ENCODE results near the gene USH1C. TPM values are rescaled to one million over a fixed set of nuclear protein-coding genes. Genes with fewer than 3 reads are reported as not detected.

The USH1C gene
- total and polyA plus RNA-seq, 5 experiments from 2014 or later = not detected

DNA sequence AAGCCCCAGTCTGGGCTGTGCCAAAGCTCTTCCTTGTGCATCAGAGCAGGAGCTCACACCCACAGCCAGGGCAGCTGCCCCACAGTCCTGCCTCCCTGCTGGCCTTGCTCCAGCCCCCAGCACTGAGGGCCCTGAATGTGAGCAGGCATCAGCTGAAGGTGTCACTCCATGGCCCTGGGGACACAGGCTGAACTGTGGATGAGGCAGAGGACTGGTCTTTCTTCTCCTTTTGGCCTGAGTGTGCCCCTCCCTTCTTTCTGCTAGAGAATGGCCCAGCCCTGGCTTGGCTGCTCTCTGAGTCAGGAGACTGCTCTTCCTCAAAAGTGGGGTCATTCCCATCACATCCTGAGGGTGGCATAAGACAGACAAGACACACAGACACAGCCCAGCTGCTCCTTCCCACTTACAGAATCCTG lies 19.0 kb upstream of the USH1C start:
- Mint-ChIP-seq H3K9me3 (no peaks in the 10 kb centered on the region), H3K4me3 (no peak overlapping the region), H3K4me1 (no peaks in the 10 kb centered on the region), H3K27me3 (peaks cover 2 to 7% (median 3%) of the 10 kb centered on the region in 5 donors), H3K27ac (no peak overlapping the region), H3K36me3 (no peaks in the 10 kb centered on the region)
- ATAC-seq = no peak
- DNase-seq = peak in 1 of 10 donors; percentile 37
- POLR2A ChIA-PET = no interaction called here

DNA sequence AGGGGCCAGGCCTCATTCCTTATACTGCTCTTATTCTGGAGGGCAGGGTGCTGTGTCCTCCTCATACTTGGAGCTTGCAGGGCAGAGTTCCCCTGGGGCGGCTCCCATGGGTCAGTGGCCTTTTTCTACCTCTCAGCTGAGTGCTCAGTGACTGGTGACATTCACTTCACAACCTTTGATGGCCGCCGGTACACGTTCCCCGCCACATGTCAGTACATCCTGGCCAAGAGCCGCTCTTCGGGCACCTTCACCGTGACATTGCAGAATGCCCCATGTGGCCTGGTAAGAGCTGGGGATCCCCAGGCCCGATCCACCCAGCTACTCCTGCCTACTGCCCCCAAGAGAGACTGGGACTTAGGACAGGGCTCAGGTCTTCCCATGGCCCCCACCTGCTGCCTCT lies 17.3 kb upstream of the USH1C start:
- POLR2A ChIA-PET = no interaction called here
- H3K27ac Mint-ChIP-seq = peak overlapping the region in 1 of 10 donors; percentile 14
- H3K27me3 Mint-ChIP-seq = peaks cover 2 to 19% (median 10%) of the 10 kb centered on the region in 5 donors

DNA sequence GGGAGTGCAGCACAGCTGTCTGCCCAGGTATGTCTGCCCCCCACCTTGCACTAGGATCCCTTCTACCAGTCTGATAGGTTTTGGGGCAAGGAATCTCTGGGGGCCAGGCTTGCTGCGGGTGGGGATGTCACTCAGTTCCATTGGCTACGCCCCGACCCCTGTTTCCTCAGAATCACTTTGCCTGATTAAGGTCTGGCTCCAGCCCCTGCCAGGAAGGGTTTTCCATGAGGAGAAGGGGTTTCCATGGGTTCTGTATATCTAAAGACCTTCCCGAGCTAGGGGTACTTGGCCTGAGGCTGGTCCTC lies 16.8 kb upstream of the USH1C start:
- Mint-ChIP-seq H3K9me3 (no peaks in the 10 kb centered on the region), H3K4me3 (no peak overlapping the region), H3K36me3 (no peaks in the 10 kb centered on the region), H3K4me1 (peaks cover 0 to 2% (median 0%) of the 10 kb centered on the region in 4 donors), H3K27me3 (peaks cover 2 to 19% (median 14%) of the 10 kb centered on the region in 5 donors), H3K27ac (no peak overlapping the region)
- DNase-seq (peak in 1 of 10 donors; percentile 44), ATAC-seq (no peak)
- POLR2A ChIA-PET = no interaction called here

More for the DNA sequence above, 17.3 kb upstream of the USH1C start:
- no peak for ATAC-seq
- H3K9me3 Mint-ChIP-seq = no peaks in the 10 kb centered on the region
- no peak overlapping the region for H3K4me3 Mint-ChIP-seq
- DNase-seq = peak in 1 of 10 donors; percentile 35
- H3K4me1 Mint-ChIP-seq = peaks cover 0 to 2% (median 0%) of the 10 kb centered on the region in 4 donors
- no peaks in the 10 kb centered on the region for H3K36me3 Mint-ChIP-seq

DNA sequence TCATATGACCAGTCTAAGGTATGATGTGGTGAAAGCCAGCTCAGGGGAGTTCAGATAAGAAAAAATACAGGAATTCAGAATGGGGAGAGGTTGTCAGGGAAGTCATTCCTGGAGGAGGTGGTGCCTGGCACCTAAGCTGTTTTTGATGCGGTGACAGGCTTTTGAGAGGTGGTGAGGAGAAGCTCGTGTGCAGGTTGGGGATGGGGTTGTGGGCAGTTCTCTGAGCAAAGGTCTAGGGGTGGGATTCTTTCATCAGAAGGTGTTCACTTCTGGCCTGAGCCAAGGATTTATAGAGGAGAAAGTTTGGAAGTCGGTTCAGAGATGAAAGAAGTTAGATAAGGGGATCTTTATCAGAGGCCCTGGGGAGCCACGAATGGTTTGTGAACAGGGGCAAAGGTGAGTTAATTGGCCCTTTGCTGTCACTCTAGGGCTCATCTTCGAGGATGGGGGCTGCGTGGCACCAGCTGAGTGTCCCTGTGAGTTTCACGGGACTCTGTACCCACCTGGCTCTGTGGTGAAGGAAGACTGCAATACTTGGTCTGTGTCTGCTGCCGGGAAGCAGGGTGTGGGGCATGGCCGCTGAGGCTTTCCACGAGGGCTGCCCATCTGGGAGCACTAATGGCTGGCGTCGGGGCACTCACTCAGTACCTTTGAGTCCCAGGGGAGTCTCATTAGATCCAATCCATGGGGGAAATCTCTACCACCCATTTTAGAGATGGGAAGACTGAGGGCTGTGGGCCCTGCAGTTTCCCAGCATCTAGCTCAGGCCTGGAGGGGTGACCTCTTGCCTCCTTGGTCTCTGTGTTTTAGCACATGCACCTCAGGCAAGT lies 16.3 kb upstream of the USH1C start:
- POLR2A ChIA-PET = no interaction called here
- no peak for ATAC-seq
- H3K4me3 Mint-ChIP-seq = no peak overlapping the region
- H3K27me3 Mint-ChIP-seq = peaks cover 2 to 19% (median 14%) of the 10 kb centered on the region in 5 donors
- no peaks in the 10 kb centered on the region for H3K36me3 Mint-ChIP-seq
- DNase-seq = peak in 1 of 10 donors; percentile 28
- H3K9me3 Mint-ChIP-seq = no peaks in the 10 kb centered on the region
- no peak overlapping the region for H3K27ac Mint-ChIP-seq
- H3K4me1 Mint-ChIP-seq = peaks cover 0 to 2% (median 0%) of the 10 kb centered on the region in 4 donors

DNA sequence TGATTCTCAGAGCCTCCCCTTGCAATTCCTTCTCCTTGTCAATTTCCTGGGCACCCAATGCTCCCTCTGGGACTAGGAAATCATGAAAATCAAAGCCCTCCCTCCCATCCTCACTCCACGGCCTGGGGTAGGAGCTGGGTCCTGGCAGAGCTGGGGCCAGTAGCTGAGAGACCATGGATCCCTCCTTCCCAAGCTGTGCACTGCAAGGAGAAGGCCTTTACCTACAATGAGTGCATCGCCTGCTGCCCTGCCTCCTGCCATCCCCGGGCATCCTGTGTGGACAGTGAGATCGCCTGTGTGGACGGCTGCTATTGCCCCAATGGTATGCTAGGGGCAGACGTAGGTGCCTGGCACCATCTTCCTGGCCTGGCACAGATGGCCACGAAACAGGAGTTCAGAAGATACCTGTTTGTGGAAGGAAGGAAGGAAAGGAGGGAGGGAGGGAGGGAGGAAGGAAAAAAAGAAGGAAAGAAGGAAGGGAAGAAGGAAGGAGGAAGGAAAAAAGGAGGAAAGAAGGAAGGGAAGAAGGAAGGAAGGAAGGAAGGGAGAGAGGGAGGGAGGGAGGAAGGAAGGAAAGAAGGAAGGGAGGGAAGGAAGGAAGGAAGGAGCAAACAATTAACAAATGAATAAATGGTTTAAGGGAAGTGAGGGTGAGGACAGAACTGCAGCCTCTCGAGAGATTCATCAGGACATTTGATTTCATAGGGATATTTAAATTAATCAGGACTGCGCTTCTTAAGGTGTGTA lies 15.3 kb upstream of the USH1C start:
- ATAC-seq = no peak
- peak in 1 of 10 donors; percentile 48 for DNase-seq
- no peak overlapping the region for H3K27ac Mint-ChIP-seq
- POLR2A ChIA-PET = no interaction called here
- peaks cover 2 to 19% (median 14%) of the 10 kb centered on the region in 5 donors for H3K27me3 Mint-ChIP-seq
- no peaks in the 10 kb centered on the region for H3K36me3 Mint-ChIP-seq
- peak overlapping the region in 1 of 10 donors; percentile 28 for H3K4me3 Mint-ChIP-seq
- no peaks in the 10 kb centered on the region for H3K9me3 Mint-ChIP-seq
- H3K4me1 Mint-ChIP-seq = peaks cover 0 to 2% (median 0%) of the 10 kb centered on the region in 4 donors

DNA sequence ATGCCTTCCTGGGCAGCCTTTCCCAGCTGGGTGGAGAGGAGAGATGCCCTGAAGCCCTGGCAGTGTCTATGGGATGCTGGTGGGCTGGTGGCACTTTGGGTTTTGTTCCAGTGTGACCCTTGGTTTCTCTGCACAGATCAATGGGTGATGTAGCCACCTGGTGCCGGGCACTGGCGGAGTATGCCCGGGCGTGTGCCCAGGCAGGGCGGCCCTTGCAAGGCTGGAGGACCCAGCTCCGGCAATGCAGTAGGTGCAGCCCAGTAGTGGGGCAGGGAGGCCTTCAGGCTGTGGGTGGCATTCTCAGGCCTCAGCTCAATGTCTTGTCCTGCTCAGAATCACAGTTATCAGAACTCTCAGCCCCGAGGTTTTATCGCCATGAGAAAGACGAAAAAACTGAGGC lies 14.7 kb upstream of the USH1C start:
- peak in 1 of 10 donors; percentile 48 for DNase-seq
- H3K4me1 Mint-ChIP-seq = peaks cover 0 to 2% (median 0%) of the 10 kb centered on the region in 4 donors
- H3K27ac Mint-ChIP-seq = peak overlapping the region in 1 of 10 donors; percentile 85
- no peaks in the 10 kb centered on the region for H3K36me3 Mint-ChIP-seq
- no peak for ATAC-seq
- POLR2A ChIA-PET = no interaction called here
- H3K4me3 Mint-ChIP-seq = no peak overlapping the region
- H3K27me3 Mint-ChIP-seq = peaks cover 2 to 19% (median 14%) of the 10 kb centered on the region in 5 donors
- H3K9me3 Mint-ChIP-seq = no peaks in the 10 kb centered on the region

DNA sequence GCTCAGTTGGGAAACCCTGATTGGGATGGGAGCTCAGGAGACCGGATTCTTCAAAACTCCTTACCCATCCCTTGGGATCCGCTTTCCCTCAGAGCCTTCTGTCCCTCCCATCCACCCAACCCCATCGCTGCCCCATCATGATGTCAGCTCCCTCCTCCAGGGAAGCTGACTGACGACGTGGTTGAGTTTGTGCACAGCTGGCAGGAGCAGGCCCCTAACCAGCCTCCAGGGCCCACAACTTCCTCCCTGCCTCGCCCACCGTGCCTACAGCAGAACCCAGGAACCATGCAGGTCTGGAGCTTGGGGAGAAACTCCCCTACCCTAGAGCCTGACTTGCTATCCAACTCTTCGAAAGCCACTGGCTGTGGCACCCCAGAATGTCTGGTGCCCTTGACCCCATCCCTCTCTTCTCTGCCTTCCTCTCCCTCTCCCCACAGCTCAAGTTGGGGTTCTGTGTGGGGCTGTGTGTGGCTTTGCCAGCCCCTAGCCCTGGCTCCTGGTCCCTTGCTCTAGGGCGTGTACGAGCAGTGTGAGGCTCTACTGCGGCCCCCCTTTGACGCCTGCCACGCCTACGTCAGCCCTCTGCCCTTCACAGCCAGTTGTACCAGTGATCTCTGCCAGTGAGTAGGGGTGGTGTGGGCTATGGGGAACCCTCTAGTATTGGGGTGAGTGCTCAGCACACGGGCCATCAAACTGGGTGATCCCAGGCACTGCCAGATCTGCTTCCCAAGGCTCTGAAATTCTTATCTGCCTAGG lies 14.0 kb upstream of the USH1C start:
- H3K4me1 Mint-ChIP-seq = peaks cover 0 to 2% (median 0%) of the 10 kb centered on the region in 4 donors
- no peak overlapping the region for H3K27ac Mint-ChIP-seq
- POLR2A ChIA-PET = no interaction called here
- no peak for ATAC-seq
- H3K9me3 Mint-ChIP-seq = no peaks in the 10 kb centered on the region
- H3K36me3 Mint-ChIP-seq = no peaks in the 10 kb centered on the region
- peaks cover 2 to 20% (median 18%) of the 10 kb centered on the region in 5 donors for H3K27me3 Mint-ChIP-seq
- DNase-seq = peak in 1 of 10 donors; percentile 27
- H3K4me3 Mint-ChIP-seq = no peak overlapping the region

DNA sequence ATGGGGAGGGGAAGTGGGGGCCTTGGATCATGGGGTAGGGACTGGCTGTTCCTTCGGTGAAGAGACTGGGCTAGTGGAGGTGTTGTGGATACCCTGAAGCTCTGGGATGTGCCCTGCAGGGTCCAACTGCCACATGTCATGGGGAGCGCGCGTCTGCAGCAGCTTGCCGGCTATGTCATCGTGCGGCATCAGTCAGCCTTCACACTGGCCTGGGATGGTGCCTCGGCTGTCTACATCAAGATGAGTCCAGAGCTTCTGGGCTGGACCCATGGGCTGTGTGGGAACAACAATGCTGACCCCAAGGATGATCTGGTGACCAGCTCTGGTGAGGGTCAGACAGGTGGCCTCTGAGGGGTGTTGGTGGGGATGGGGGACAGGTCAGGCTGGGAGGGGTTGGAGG lies 12.8 kb upstream of the USH1C start:
- POLR2A ChIA-PET = no interaction called here
- DNase-seq (peak in 1 of 10 donors; percentile 57), ATAC-seq (no peak)
- no peak overlapping the region for H3K4me3 Mint-ChIP-seq
- no peaks in the 10 kb centered on the region for H3K9me3 Mint-ChIP-seq
- H3K27ac Mint-ChIP-seq = no peak overlapping the region
- H3K4me1 Mint-ChIP-seq = peaks cover 0 to 2% (median 0%) of the 10 kb centered on the region in 4 donors
- H3K27me3 Mint-ChIP-seq = peaks cover 2 to 29% (median 23%) of the 10 kb centered on the region in 5 donors
- H3K36me3 Mint-ChIP-seq = no peaks in the 10 kb centered on the region

DNA sequence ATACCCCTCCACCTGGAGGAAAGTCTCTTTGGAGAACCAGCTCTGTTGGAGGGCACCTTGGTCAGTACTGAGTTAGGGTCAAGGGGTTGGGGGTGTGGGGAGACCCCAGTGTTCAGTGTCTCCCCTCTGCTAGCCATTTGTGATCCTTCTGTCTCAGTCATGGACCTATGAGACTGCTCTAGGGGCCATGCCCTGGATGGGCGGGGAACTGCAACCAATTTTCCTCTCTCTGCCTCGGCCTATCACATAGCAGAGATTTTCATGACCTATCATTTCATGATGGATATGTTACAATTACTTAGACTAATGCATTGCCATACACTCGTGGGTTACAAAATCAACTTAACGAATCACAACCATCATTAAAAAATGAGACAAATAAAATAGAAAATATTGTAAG lies 10.3 kb upstream of the USH1C start:
- peaks cover 0 to 2% (median 0%) of the 10 kb centered on the region in 4 donors for H3K4me1 Mint-ChIP-seq
- no peak overlapping the region for H3K27ac Mint-ChIP-seq
- H3K4me3 Mint-ChIP-seq = no peak overlapping the region
- no peaks in the 10 kb centered on the region for H3K9me3 Mint-ChIP-seq
- no peak for ATAC-seq
- POLR2A ChIA-PET = no interaction called here
- H3K27me3 Mint-ChIP-seq = peaks cover 0 to 29% (median 23%) of the 10 kb centered on the region in 5 donors
- no peaks in the 10 kb centered on the region for H3K36me3 Mint-ChIP-seq
- peak in 1 of 10 donors; percentile 15 for DNase-seq

DNA sequence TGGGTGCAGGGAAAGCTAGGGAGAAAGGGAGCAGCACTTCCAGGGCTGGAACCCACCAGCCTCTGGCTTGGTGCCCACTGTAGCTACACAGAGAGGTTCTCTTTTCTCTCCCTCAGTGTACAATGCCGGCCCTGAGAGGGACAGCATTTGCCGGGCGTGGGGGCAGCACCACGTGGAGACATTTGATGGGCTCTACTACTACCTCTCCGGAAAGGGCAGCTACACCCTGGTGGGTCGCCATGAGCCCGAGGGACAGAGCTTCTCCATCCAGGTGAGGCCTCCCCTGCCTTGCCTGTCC lies 9.0 kb upstream of the USH1C start:
- Mint-ChIP-seq H3K4me3 (no peak overlapping the region), H3K9me3 (no peaks in the 10 kb centered on the region), H3K36me3 (no peaks in the 10 kb centered on the region), H3K27ac (no peak overlapping the region), H3K27me3 (peaks cover 2 to 26% (median 21%) of the 10 kb centered on the region in 5 donors), H3K4me1 (peaks cover 0 to 2% (median 0%) of the 10 kb centered on the region in 4 donors)
- POLR2A ChIA-PET = no interaction called here
- DNase-seq (peak in 1 of 10 donors; percentile 41), ATAC-seq (no peak)

DNA sequence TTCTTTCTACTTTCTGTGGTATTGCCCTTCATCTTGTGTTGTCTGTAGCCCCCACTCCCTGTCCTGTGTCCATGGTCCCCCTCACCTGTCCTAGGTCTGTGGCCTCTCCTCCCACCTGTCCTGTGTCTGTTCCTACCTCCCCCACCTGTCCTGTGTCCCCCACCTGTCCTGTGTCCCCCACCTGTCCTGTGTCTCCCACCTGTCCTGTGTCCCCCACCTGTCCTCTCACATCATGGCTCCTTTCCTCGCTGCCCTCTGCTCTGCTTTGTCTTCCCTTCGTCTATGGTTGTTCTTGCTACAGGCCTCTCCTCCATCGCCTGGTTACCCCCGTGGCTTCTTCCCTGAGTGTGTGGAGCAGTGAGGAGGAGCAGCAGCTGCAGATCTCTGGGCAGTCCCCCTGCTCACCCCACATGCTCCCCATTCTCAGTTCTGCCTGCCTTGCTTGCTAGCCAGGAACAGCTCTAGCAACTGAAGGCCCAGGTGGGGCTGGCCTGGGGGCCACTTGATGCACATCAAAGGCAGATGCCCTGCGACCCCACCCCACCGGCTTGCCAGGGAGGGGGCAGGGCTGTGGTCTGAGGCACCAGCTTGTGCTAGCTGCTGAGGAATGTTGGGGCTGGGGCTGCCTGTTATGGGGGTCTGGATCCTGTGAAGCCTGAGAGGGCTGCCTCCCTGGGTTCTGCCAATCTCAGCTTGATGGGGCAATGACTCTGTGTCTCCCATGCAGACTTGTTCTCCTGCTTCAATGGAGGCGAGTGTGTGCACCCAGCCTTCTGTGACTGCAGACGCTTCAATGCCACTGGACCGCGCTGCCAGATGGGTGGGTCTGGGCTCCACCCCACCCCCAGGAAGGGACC lies 8.4 kb upstream of the USH1C start:
- Mint-ChIP-seq H3K9me3 (no peaks in the 10 kb centered on the region), H3K36me3 (no peaks in the 10 kb centered on the region), H3K27ac (peak overlapping the region in 1 of 10 donors; percentile 69), H3K4me3 (no peak overlapping the region), H3K4me1 (peaks cover 0 to 2% (median 0%) of the 10 kb centered on the region in 4 donors), H3K27me3 (peaks cover 2 to 27% (median 20%) of the 10 kb centered on the region in 5 donors)
- POLR2A ChIA-PET = no interaction called here
- DNase-seq (peak in 1 of 10 donors; percentile 60), ATAC-seq (no peak)

DNA sequence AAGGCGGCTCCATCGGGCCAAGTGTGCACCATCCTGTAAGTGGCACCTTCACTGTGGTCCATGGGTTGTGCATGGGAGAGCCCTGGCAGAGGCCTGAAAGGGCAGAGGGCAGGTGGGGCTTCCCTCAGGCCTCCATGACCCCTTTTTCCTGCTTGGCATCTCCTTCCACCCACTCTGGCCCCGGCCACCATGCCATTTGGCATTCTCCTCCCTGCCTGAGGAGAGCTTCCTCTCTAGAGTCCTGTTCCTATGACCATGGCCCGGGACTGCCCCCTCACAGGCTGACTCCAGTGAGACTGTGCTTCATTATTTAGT lies 7.8 kb upstream of the USH1C start:
- POLR2A ChIA-PET = no interaction called here
- ATAC-seq = no peak
- Mint-ChIP-seq H3K27ac (no peak overlapping the region), H3K9me3 (no peaks in the 10 kb centered on the region), H3K27me3 (peaks cover 7 to 33% (median 20%) of the 10 kb centered on the region in 5 donors), H3K36me3 (no peaks in the 10 kb centered on the region), H3K4me1 (peaks cover 0 to 2% (median 0%) of the 10 kb centered on the region in 4 donors), H3K4me3 (no peak overlapping the region)
- DNase-seq = peak in 1 of 10 donors; percentile 21

All from naive thymus-derived CD8-positive, alpha-beta T cell (primary cell).